Cardiac muscle cell (in vitro differentiated cells and primary cell): ENCODE measurements around the gene PDZD7. TPM values are rescaled to one million over a fixed set of nuclear protein-coding genes. Genes with fewer than 3 reads are reported as not detected.

Source experiments
- DNase-seq, 2 donors: peaks; one replicate each; pipeline versions ENCODE4 v3.0.0 to v3.0.0-alpha.2; 2010 to 2017; ENCODE audit warnings: low read depth in 1 of 2, low spot score in 1 of 2
- H3K27ac ChIP-seq: fragments of 200-600 bp; sonication (generic); 2 replicates; pipeline ENCODE4 v1.5.1; 2016
- H3K27me3 ChIP-seq: fragments of 200-600 bp; sonication (generic); 2 replicates; pipeline ENCODE4 v1.6.0; 2016; ENCODE audit warnings: control low read depth
- H3K36me3 ChIP-seq: fragments of 200-600 bp; sonication (generic); 2 replicates; pipeline ENCODE4 v1.5.1; 2016; ENCODE audit warnings: control low read depth
- H3K4me1 ChIP-seq: fragments of 200-600 bp; sonication (generic); 2 replicates; pipeline ENCODE4 v1.8.1; 2017; ENCODE audit warnings: low read depth, mild to moderate bottlenecking, mixed run types
- H3K4me3 ChIP-seq: fragments of 200-600 bp; sonication (generic); 2 replicates; pipeline ENCODE4 v1.5.1; 2016; ENCODE audit warnings: mild to moderate bottlenecking
- H3K9me3 ChIP-seq: fragments of 200-600 bp; sonication (generic); 2 replicates; pipeline ENCODE4 v1.5.1; 2017; ENCODE audit warnings: low read depth, mild to moderate bottlenecking, control low read depth
- polyA plus RNA-seq: library from polyadenylated mRNA; unstranded; fragments of >200 nt; fragmentation: Nextera tagmentation; extraction: Ambion mirVana; gene quantifications from 2 replicates; pipeline ENCODE4 v1.2.1, GENCODE V29; 2016
- total RNA-seq: library from RNA; depleted of rRNA; stranded (reverse); fragments of >200 nt; gene quantifications from 2 replicates; pipeline ENCODE4 v1.2.3, GENCODE V29; 2016
- TF ChIP-seq, protein P1 (sequence below): IDR thresholded peaks from 2 replicates; pipeline ENCODE4 v1.5.1; 2012; ENCODE audit warnings: low read depth, mild to moderate bottlenecking, low read length

PDZD7 gene
- total and polyA plus RNA-seq, 2 experiments from 2014 or later = 4.5 to 7.7 TPM

DNA sequence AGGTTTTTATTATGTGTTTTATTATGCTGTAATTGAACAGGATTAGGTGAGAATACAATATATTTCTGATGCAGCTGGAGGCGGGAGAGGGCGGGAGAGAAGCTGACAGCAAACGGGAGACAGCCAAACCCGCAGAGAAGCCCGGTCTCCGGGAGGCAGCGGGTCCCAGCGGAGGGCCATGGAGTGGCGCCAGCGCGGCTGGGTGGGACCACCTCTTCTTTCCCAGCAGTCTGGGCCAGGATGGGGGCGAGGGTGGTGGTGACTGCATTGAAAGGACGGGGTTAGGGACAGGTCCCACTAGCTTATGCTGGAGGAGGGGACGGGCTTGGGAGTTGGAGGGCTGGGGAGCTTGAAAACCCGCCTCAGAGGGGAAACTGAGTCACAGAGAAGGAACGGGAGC is 16.3 kb upstream of the PDZD7 start:
- TF ChIP-seq, protein P1, sequence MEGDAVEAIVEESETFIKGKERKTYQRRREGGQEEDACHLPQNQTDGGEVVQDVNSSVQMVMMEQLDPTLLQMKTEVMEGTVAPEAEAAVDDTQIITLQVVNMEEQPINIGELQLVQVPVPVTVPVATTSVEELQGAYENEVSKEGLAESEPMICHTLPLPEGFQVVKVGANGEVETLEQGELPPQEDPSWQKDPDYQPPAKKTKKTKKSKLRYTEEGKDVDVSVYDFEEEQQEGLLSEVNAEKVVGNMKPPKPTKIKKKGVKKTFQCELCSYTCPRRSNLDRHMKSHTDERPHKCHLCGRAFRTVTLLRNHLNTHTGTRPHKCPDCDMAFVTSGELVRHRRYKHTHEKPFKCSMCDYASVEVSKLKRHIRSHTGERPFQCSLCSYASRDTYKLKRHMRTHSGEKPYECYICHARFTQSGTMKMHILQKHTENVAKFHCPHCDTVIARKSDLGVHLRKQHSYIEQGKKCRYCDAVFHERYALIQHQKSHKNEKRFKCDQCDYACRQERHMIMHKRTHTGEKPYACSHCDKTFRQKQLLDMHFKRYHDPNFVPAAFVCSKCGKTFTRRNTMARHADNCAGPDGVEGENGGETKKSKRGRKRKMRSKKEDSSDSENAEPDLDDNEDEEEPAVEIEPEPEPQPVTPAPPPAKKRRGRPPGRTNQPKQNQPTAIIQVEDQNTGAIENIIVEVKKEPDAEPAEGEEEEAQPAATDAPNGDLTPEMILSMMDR = no peak
- Histone ChIP-seq H3K27ac (no peak overlapping the region), H3K9me3 (no peaks in the 10 kb centered on the region), H3K4me3 (no peak overlapping the region), H3K27me3 (peaks cover 73% of the 10 kb centered on the region), H3K36me3 (no peaks in the 10 kb centered on the region), H3K4me1 (peaks cover 3% of the 10 kb centered on the region)
- no peak for DNase-seq

DNA sequence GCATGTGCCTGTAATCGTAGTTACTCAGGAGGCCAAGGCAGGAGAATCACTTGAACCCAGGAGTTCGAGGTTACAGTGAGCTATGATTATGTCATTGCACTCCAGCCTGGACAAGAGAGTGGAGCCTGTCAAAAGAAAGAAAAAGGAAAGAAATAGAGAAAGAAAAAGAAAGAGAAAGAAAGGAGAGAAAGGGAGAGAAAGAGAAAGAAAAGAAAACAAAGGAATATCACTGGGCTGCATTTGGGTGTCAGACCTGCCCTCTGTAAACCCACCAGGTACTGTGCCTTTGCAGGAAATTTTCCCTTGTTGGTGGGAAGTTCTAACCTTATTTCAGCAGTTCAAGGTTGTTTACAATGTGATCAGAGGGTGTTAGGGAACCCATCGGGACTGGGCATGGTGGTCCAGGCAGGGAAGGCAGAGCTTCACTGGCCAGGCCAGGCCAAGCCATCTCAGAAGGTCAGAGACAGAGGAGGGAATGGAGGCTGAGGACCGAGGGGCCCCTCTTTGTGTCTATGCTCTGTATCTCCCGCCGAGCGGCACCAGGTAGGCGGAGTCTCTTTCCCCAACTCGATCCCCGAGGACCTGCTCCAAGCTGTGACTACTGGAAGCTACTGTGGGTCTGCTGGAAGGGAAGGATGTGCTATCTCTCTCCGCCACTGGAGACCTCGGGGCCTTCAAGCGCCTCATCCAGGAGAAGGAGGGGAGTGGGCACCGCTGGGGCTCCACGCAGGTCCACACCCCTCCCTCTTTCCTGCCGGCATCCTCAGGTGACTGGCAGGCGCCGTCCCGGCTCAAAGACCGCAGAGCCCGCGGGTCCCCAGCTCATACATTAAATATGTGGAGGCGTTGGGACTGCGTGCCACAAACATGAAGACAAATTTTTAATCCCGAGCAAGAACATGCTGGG is 15.7 kb upstream of the PDZD7 start:
- DNase-seq = no peak
- Histone ChIP-seq H3K4me3 (no peak overlapping the region), H3K9me3 (no peaks in the 10 kb centered on the region), H3K4me1 (peaks cover 5% of the 10 kb centered on the region), H3K27me3 (peaks cover 68% of the 10 kb centered on the region), H3K36me3 (no peaks in the 10 kb centered on the region), H3K27ac (no peak overlapping the region)
- TF ChIP-seq, protein P1 = peak; percentile 4

DNA sequence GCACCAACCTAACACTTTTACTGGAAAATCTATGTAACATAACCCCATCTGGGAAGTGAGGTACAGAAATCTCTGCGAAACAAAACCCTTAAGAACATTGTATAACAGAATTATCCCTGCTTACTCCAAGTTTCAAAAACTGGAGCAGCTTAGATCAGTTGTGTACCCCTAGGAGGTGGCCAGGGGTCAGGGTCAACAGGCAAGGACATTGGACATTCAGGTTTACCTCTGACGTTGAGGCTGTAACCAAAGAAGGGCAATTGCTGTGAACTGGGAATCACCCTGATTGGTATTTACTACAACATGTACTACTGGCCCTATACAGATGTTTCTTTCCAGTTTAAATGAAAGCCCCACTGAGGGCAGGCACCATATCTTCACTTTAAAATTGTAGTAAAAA is 13.2 kb upstream of the PDZD7 start:
- peaks cover 5% of the 10 kb centered on the region for H3K4me1 ChIP-seq
- H3K36me3 ChIP-seq = no peaks in the 10 kb centered on the region
- H3K27me3 ChIP-seq = peaks cover 44% of the 10 kb centered on the region
- no peak for DNase-seq
- TF ChIP-seq, protein P1 = no peak
- no peaks in the 10 kb centered on the region for H3K9me3 ChIP-seq
- H3K27ac ChIP-seq = no peak overlapping the region
- H3K4me3 ChIP-seq = no peak overlapping the region

DNA sequence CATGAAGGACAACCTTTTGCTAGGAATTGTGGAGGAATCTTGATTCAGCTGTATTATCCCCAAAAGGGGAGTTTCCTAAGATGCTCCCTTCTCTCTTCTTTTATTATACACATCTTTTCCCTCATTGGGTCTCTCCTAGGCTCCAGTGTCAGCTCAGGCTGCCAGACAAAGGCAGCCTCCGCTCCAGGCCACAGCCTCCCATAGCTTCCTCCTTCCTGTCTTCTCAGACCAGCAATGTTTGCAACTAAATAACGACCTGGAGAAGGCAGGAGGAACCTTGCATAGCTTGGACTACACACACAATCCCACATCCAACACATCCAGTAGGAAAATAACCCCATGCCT is 12.4 kb upstream of the PDZD7 start:
- Histone ChIP-seq H3K4me3 (peak overlapping the region; percentile 50), H3K27me3 (peaks cover 36% of the 10 kb centered on the region), H3K27ac (peak overlapping the region; percentile 91), H3K4me1 (peaks cover 5% of the 10 kb centered on the region), H3K36me3 (no peaks in the 10 kb centered on the region), H3K9me3 (no peaks in the 10 kb centered on the region)
- no peak for DNase-seq
- TF ChIP-seq, protein P1 = no peak

DNA sequence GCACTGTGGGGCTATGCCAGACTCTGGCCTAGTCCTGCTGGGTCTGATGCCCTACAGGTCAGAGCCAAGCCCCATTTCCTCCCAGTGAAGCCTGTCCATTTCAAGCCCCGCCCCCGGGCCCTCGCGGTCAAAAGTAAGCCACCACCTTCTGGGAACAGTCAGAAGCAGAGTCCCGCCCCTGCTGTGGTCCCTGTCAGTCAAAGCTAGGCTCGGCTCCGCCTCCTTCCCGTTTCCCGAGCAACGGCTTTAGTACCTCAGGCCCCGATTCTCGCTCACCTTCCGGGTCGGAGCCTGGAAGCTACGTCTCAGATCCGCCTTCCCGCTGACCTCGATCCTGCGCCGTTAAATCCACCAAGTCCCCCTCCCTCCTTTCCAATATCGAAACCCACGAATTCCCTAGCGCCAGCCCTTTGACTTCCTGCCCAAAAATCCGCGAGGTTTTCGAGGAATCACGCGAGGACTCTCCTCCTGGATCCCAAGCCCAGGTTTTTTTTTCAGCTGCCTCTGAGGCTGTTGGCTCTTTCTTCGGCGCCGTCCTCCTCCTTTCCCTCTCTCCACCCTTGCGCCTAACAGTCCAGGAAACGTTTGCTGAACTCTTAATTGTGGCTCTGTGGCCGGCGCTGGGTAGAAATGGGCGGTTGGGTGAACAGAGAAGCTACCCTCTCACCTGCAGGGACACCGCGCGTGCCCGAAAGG is 11.9 kb upstream of the PDZD7 start:
- peak; percentile 97 for DNase-seq

More for the DNA sequence above, 11.9 kb upstream of the PDZD7 start:
- peak overlapping the region; percentile 91 for H3K27ac ChIP-seq
- H3K4me3 ChIP-seq = peak overlapping the region; percentile 50
- no peaks in the 10 kb centered on the region for H3K9me3 ChIP-seq
- H3K36me3 ChIP-seq = no peaks in the 10 kb centered on the region
- TF ChIP-seq, protein P1 = no peak
- H3K27me3 ChIP-seq = peaks cover 31% of the 10 kb centered on the region
- H3K4me1 ChIP-seq = peaks cover 5% of the 10 kb centered on the region
